Measurements from ENCODE around the gene KANSL1. TPM values are rescaled to one million over a fixed set of nuclear protein-coding genes. Genes with fewer than 3 reads are reported as not detected.

Gene KANSL1
- total and polyA plus RNA-seq, 2 of the 4 experiments (the other 2 are of a cell fraction): 19.1 to 49.6 TPM

GRCh38 chr17:46124695-46125592 lies 68.3 kb downstream of the KANSL1 start:
- no peak overlapping the region for H2AK5ac ChIP-seq (ENCODE audit: low read depth, low read length)
- no peak overlapping the region for H4K5ac ChIP-seq (ENCODE audit: low read depth, low read length)
- 100% methylated on average over 1 to 2 of the region's 7 CpGs for WGBS, 2 experiments (ENCODE audit: extremely low coverage in 2 of 2, insufficient read length in 1 of 2)
- H3K79me1 ChIP-seq (ENCODE audit: low read depth in 1 of 2, low read length in 2 of 2): peaks cover 31 to 95% of the 10 kb centered on the region in 2 experiments
- H2AFZ ChIP-seq (replicated peaks; ENCODE audit: low read length, poor library complexity): no peak overlapping the region
- H3K9me1 ChIP-seq (ENCODE audit: insufficient read depth, low read length): peaks cover 21% of the 10 kb centered on the region
- in situ Hi-C loops (cut with MboI; ENCODE audit: low sequenced_read_pairs) (no loop called here), dilution Hi-C loops (cut with HindIII; ENCODE audit: low sequenced_read_pairs, unreplicated experiment) (no loop called here), intact Hi-C loops (cut with micrococcal nuclease) (loop anchor here (5.0 kb wide), 1 partner anchor 43 kb away; no protein-coding TSS in a partner anchor)
- H3K23ac ChIP-seq (ENCODE audit: low read depth, low read length): no peak overlapping the region
- no peak for ATAC-seq (ENCODE audit: low read depth)
- H4K91ac ChIP-seq (ENCODE audit: insufficient read depth, low read depth, low read length): no peak overlapping the region
- no peak overlapping the region for H3K18ac ChIP-seq (ENCODE audit: low read depth, low read length)
- no peaks in the 10 kb centered on the region for H3K9me3 ChIP-seq (ENCODE audit: control insufficient read depth, insufficient read depth, low read length)
- no peak overlapping the region for H3K4me3 ChIP-seq (ENCODE audit: insufficient read depth, low read depth, low read length)
- no peak overlapping the region for H2AK9ac ChIP-seq (replicated peaks; ENCODE audit: low read depth, low read length, poor library complexity)
- H3K4me1 ChIP-seq (ENCODE audit: control insufficient read depth, insufficient read depth, low read length): peaks cover 7% of the 10 kb centered on the region
- no peak overlapping the region for H3K4ac ChIP-seq (ENCODE audit: low read depth, low read length)
- no peak overlapping the region for H3K27ac ChIP-seq (ENCODE audit: insufficient read depth, low read length)
- H2BK5ac ChIP-seq (ENCODE audit: low read depth, low read length, poor library complexity, severe bottlenecking): no peak overlapping the region
- TF ChIP-seq MXI1 (IDR thresholded peaks at IDR 0.05; ENCODE audit: borderline replicate concordance, low read depth, low read length) (no peak), FOS (IDR thresholded peaks at IDR 0.05; ENCODE audit: low read depth, low read length) (no peak), CTCF (conservative IDR thresholded peaks at IDR 0.05; ENCODE audit: low read depth, low read length) (no peak), RCOR1 (IDR thresholded peaks at IDR 0.05; ENCODE audit: insufficient replicate concordance, low read length) (no peak), NFE2L2 (IDR thresholded peaks at IDR 0.05; ENCODE audit: low read depth, low read length) (no peak), RAD21 (IDR thresholded peaks at IDR 0.05; ENCODE audit: low read length) (no peak), BHLHE40 (IDR thresholded peaks at IDR 0.05; ENCODE audit: low read depth, low read length) (no peak), MAZ (IDR thresholded peaks at IDR 0.05; ENCODE audit: borderline replicate concordance, low read depth, low read length) (no peak), CEBPB (IDR thresholded peaks at IDR 0.05; ENCODE audit: low read depth, low read length) (no peak), RFX5 (IDR thresholded peaks at IDR 0.05; ENCODE audit: low read depth, low read length) (no peak), USF2 (IDR thresholded peaks at IDR 0.05; ENCODE audit: low read depth, low read length) (no peak), MAFK (IDR thresholded peaks at IDR 0.05; ENCODE audit: low read depth, low read length) (no peak), ELK1 (IDR thresholded peaks at IDR 0.05; ENCODE audit: borderline replicate concordance, low read depth, low read length) (no peak)
- no peak for DNase-seq
- no peak overlapping the region for H3K56ac ChIP-seq (ENCODE audit: extremely low read depth, insufficient read depth, low read length)
- H2BK15ac ChIP-seq (ENCODE audit: low read depth, low read length): no peak overlapping the region
- no peaks in the 10 kb centered on the region; the same call in 1 of the 2 replicates for H3K36me3 ChIP-seq (ENCODE audit: control insufficient read depth, insufficient read depth, low read length)
- H4K20me1 ChIP-seq (ENCODE audit: insufficient read depth, low read length): peaks cover 100% of the 10 kb centered on the region
- no peak overlapping the region for H3K14ac ChIP-seq (replicated peaks; ENCODE audit: low read depth, low read length)
- H3K27me3 ChIP-seq (ENCODE audit: control insufficient read depth, insufficient read depth, low read length): no peaks in the 10 kb centered on the region
- H4K8ac ChIP-seq (ENCODE audit: low read depth in 2 of 2, low read length in 2 of 2): no peak overlapping the region
- no peak overlapping the region for H3K4me2 ChIP-seq (ENCODE audit: low read depth, low read length)
- no peak overlapping the region for H2BK20ac ChIP-seq (ENCODE audit: low read depth, low read length)
- ChIA-PET CTCF (no interaction called here), POLR2A (ENCODE audit: unreplicated experiment) (no interaction called here)
- H3K9ac ChIP-seq (ENCODE audit: low read depth, low read length): no peak overlapping the region
- no peak overlapping the region for H2BK120ac ChIP-seq (ENCODE audit: low read depth, low read length)
- BruUV-seq (replicated peaks): no TSS peak

Measured in IMR-90 (cell line).